ENCODE data around the gene OR7C2.

The OR7C2 gene

GRCh38 chr19:14968247-14968646 lies 27.0 kb downstream of the OR7C2 start:
- peaks cover 60% of the 10 kb centered on the region for H3K27me3 ChIP-seq (ENCODE audit: insufficient read depth, low read depth, severe bottlenecking)
- DNase-seq = no peak
- no peak overlapping the region for H3K27ac ChIP-seq
- TF ChIP-seq CTCF (IDR thresholded peaks at IDR 0.05; ENCODE audit: low read depth, low read length) = no peak
- H3K4me3 ChIP-seq (ENCODE audit: low read depth, low read length) = no peak overlapping the region
- no peaks in the 10 kb centered on the region for H3K36me3 ChIP-seq
- H3K9me3 ChIP-seq (ENCODE audit: severe bottlenecking) = no peaks in the 10 kb centered on the region

GRCh38 chr19:14971474-14971873 lies 30.2 kb downstream of the OR7C2 start:
- DNase-seq = no peak
- H3K27me3 ChIP-seq (ENCODE audit: insufficient read depth, low read depth, severe bottlenecking) = peaks cover 80% of the 10 kb centered on the region
- H3K4me3 ChIP-seq (ENCODE audit: low read depth, low read length) = no peak overlapping the region
- no peak overlapping the region for H3K27ac ChIP-seq
- H3K9me3 ChIP-seq (ENCODE audit: severe bottlenecking) = no peaks in the 10 kb centered on the region
- no peaks in the 10 kb centered on the region for H3K36me3 ChIP-seq
- no peak for TF ChIP-seq CTCF (IDR thresholded peaks at IDR 0.05; ENCODE audit: low read depth, low read length)

- no peak for TF ChIP-seq CTCF (IDR thresholded peaks at IDR 0.05; ENCODE audit: low read depth, low read length)
- H3K27ac ChIP-seq = no peak overlapping the region
- H3K27me3 ChIP-seq (ENCODE audit: insufficient read depth, low read depth, severe bottlenecking) = peaks cover 84% of the 10 kb centered on the region
- H3K4me3 ChIP-seq (ENCODE audit: low read depth, low read length) = no peak overlapping the region
- no peak for DNase-seq
- no peaks in the 10 kb centered on the region for H3K36me3 ChIP-seq
- no peaks in the 10 kb centered on the region for H3K9me3 ChIP-seq (ENCODE audit: severe bottlenecking)
These were observed 31.4 kb downstream of the OR7C2 start for GRCh38 chr19:14972676-14973075.

- no peak overlapping the region for H3K4me3 ChIP-seq (ENCODE audit: low read depth, low read length)
- DNase-seq = no peak
- peaks cover 85% of the 10 kb centered on the region for H3K27me3 ChIP-seq (ENCODE audit: insufficient read depth, low read depth, severe bottlenecking)
These were observed 33.2 kb downstream of the OR7C2 start for GRCh38 chr19:14974488-14974887.

GRCh38 chr19:14977128-14977527 lies 35.8 kb downstream of the OR7C2 start:
- Histone ChIP-seq H3K4me3 (ENCODE audit: low read depth, low read length) (no peak overlapping the region), H3K27me3 (ENCODE audit: insufficient read depth, low read depth, severe bottlenecking) (peaks cover 84% of the 10 kb centered on the region), H3K9me3 (ENCODE audit: severe bottlenecking) (no peaks in the 10 kb centered on the region), H3K27ac (no peak overlapping the region), H3K36me3 (no peaks in the 10 kb centered on the region)
- no peak for DNase-seq
- TF ChIP-seq CTCF (IDR thresholded peaks at IDR 0.05; ENCODE audit: low read depth, low read length) = no peak

More at GRCh38 chr19:14974488-14974887, 33.2 kb downstream of the OR7C2 start:
- TF ChIP-seq CTCF (IDR thresholded peaks at IDR 0.05; ENCODE audit: low read depth, low read length) = no peak
- no peak overlapping the region for H3K27ac ChIP-seq
- H3K9me3 ChIP-seq (ENCODE audit: severe bottlenecking) = no peaks in the 10 kb centered on the region
- no peaks in the 10 kb centered on the region for H3K36me3 ChIP-seq

- no peaks in the 10 kb centered on the region for H3K36me3 ChIP-seq
- no peaks in the 10 kb centered on the region for H3K9me3 ChIP-seq (ENCODE audit: severe bottlenecking)
- H3K27ac ChIP-seq = no peak overlapping the region
- TF ChIP-seq CTCF (IDR thresholded peaks at IDR 0.05; ENCODE audit: low read depth, low read length) = no peak
- H3K27me3 ChIP-seq (ENCODE audit: insufficient read depth, low read depth, severe bottlenecking) = peaks cover 83% of the 10 kb centered on the region
- no peak overlapping the region for H3K4me3 ChIP-seq (ENCODE audit: low read depth, low read length)
- no peak for DNase-seq
These were observed 37.0 kb downstream of the OR7C2 start for GRCh38 chr19:14978161-14978776.

Measured in WERI-Rb-1 (cell line).